ENCODE measurements around the gene ODAD4. TPM values are rescaled to one million over a fixed set of nuclear protein-coding genes. Genes with fewer than 3 reads are reported as not detected.

Gene ODAD4
- total RNA-seq, 3 donors from 2014 or later (not counting 1 experiment from before 2014, with no cell fraction given), result 0.70 to 2.9 (median 0.95) TPM

DNA sequence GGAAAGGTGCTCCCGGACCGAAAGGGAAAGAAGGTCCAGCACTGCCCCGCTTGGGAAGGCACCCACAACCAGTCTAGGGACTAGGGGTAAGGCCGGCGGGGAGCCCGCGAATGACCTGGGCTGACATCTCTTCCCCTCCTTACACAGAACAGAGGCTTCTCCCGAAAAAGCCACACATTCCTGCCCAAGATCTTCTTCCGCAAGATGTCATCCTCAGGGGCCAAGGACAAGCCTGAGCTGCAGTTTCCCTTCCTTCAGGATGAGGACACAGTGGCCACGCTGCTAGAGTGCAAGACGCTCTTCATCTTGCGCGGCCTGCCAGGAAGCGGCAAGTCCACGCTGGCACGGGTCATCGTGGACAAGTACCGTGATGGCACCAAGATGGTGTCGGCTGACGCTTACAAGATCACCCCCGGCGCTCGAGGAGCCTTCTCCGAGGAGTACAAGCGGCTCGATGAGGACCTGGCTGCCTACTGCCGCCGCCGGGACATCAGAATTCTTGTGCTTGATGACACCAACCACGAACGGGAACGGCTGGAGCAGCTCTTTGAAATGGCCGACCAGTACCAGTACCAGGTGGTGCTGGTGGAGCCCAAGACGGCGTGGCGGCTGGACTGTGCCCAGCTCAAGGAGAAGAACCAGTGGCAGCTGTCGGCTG is 37.6 kb downstream of the ODAD4 start:
- DNase-seq, result no peak
- H3K27me3 Mint-ChIP-seq (ENCODE audit: low read depth in 2 of 2), result no peaks in the 10 kb centered on the region

DNA sequence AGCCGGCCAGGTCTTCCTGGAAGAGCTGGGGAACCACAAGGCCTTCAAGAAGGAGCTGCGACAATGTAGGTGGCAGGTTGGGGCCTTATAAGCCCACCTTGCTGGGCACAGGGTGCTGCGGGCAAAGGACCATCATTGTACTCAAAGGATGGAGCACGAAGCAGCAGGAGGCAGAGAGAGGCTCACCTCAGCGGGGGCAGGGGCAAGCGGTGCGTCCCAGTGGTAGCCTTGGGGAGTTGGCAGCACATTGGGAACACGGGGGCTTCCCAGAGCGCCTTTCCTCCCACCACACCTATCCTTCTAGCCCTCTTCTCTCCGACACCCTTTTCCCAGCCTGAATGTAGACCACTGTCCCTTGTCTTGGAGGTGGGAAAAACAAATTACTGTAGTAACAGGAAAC is 38.3 kb downstream of the ODAD4 start:
- Mint-ChIP-seq H3K4me3 (peak overlapping the region; percentile 21), H3K27me3 (ENCODE audit: low read depth in 2 of 2) (no peaks in the 10 kb centered on the region), H3K27ac (no peak overlapping the region), H3K4me1 (peaks cover 38 to 48% of the 10 kb centered on the region in 2 donors), H3K36me3 (no peaks in the 10 kb centered on the region), H3K9me3 (no peaks in the 10 kb centered on the region)
- ATAC-seq, result no peak
- TF ChIP-seq, protein P1, sequence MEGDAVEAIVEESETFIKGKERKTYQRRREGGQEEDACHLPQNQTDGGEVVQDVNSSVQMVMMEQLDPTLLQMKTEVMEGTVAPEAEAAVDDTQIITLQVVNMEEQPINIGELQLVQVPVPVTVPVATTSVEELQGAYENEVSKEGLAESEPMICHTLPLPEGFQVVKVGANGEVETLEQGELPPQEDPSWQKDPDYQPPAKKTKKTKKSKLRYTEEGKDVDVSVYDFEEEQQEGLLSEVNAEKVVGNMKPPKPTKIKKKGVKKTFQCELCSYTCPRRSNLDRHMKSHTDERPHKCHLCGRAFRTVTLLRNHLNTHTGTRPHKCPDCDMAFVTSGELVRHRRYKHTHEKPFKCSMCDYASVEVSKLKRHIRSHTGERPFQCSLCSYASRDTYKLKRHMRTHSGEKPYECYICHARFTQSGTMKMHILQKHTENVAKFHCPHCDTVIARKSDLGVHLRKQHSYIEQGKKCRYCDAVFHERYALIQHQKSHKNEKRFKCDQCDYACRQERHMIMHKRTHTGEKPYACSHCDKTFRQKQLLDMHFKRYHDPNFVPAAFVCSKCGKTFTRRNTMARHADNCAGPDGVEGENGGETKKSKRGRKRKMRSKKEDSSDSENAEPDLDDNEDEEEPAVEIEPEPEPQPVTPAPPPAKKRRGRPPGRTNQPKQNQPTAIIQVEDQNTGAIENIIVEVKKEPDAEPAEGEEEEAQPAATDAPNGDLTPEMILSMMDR (IDR thresholded peaks at IDR 0.05), result no peak
- H3K4me1 ChIP-seq (ENCODE audit: control insufficient read depth, insufficient read depth, low read length), result peaks cover 48% of the 10 kb centered on the region
- 96% methylated on average over 7 of the region's 10 CpGs for WGBS (ENCODE audit: insufficient coverage)
- H3K27ac ChIP-seq (ENCODE audit: low read length), result no peak overlapping the region
- DNase-seq, result no peak
- H3K4me3 ChIP-seq (ENCODE audit: low read length), result no peak overlapping the region
- H3K36me3 ChIP-seq (ENCODE audit: control insufficient read depth, insufficient read depth, low read length), result peaks cover 22% of the 10 kb centered on the region
- no peaks in the 10 kb centered on the region for H3K27me3 ChIP-seq (ENCODE audit: control insufficient read depth, insufficient read depth, low read length)
- H3K9me3 ChIP-seq (ENCODE audit: control insufficient read depth, insufficient read depth, low read length), result no peaks in the 10 kb centered on the region
- intact Hi-C loops (cut with micrococcal nuclease), result no loop called here

More for the DNA sequence above, 37.6 kb downstream of the ODAD4 start:
- intact Hi-C loops (cut with micrococcal nuclease), result loop anchor here (2.0 kb wide), 1 partner anchor 49 kb away; the partner anchor contains the start of gene ACLY
- no peak overlapping the region for H3K4me3 ChIP-seq (ENCODE audit: low read length)
- Mint-ChIP-seq H3K4me1 (peaks cover 32 to 42% of the 10 kb centered on the region in 2 donors), H3K4me3 (peak overlapping the region; percentile 73), H3K9me3 (no peaks in the 10 kb centered on the region), H3K36me3 (no peaks in the 10 kb centered on the region), H3K27ac (peak overlapping the region; percentile 36 to 76)
- 96% methylated on average over 37 of the region's 37 CpGs for WGBS (ENCODE audit: insufficient coverage)
- peaks cover 17% of the 10 kb centered on the region for H3K36me3 ChIP-seq (ENCODE audit: control insufficient read depth, insufficient read depth, low read length)
- no peaks in the 10 kb centered on the region for H3K27me3 ChIP-seq (ENCODE audit: control insufficient read depth, insufficient read depth, low read length)
- no peaks in the 10 kb centered on the region for H3K9me3 ChIP-seq (ENCODE audit: control insufficient read depth, insufficient read depth, low read length)
- peaks cover 41% of the 10 kb centered on the region for H3K4me1 ChIP-seq (ENCODE audit: control insufficient read depth, insufficient read depth, low read length)
- no peak overlapping the region for H3K27ac ChIP-seq (ENCODE audit: low read length)
- TF ChIP-seq, protein P1 (IDR thresholded peaks at IDR 0.05), result no peak
- no peak for ATAC-seq

DNA sequence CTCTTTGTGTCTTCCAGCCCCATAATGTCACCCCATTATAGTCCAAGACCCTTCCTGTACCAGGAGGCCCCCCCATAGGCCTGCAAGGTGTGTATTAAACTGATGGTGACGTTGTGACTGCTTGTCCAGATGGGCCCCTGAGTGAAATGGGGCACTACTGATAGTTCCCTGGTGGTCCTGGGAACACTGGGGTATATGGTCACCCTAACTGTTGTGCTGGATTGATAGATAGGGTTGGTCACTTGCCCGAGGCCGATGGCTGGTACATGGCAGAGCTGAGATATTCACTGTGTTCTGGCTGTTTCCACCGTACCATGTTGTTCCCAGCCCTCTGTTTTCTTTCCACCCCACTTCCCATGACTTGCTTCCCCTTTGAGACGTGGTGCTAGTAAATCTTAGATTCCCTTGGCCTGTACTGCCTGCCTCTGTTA is 40.5 kb downstream of the ODAD4 start:
- H3K27ac Mint-ChIP-seq, result peak overlapping the region in 1 of 2 donors; percentile 27
- peaks cover 26 to 42% of the 10 kb centered on the region in 2 donors for H3K4me1 Mint-ChIP-seq

More for the DNA sequence above, 40.5 kb downstream of the ODAD4 start:
- no peaks in the 10 kb centered on the region for H3K27me3 Mint-ChIP-seq (ENCODE audit: low read depth in 2 of 2)
- H3K9me3 ChIP-seq (ENCODE audit: control insufficient read depth, insufficient read depth, low read length), result no peaks in the 10 kb centered on the region
- H3K27ac ChIP-seq (ENCODE audit: low read length), result no peak overlapping the region
- H3K36me3 ChIP-seq (ENCODE audit: control insufficient read depth, insufficient read depth, low read length), result peaks cover 43% of the 10 kb centered on the region
- H3K27me3 ChIP-seq (ENCODE audit: control insufficient read depth, insufficient read depth, low read length), result no peaks in the 10 kb centered on the region
- no peak for DNase-seq
- TF ChIP-seq, protein P1 (IDR thresholded peaks at IDR 0.05), result no peak
- WGBS (ENCODE audit: insufficient coverage), result 79% methylated on average over 4 of the region's 5 CpGs
- H3K4me1 ChIP-seq (ENCODE audit: control insufficient read depth, insufficient read depth, low read length), result peaks cover 49% of the 10 kb centered on the region
- intact Hi-C loops (cut with micrococcal nuclease), result no loop called here
- no peak overlapping the region for H3K4me3 Mint-ChIP-seq
- H3K36me3 Mint-ChIP-seq, result no peaks in the 10 kb centered on the region
- H3K4me3 ChIP-seq (ENCODE audit: low read length), result no peak overlapping the region
- no peaks in the 10 kb centered on the region for H3K9me3 Mint-ChIP-seq
- ATAC-seq, result no peak

Data from natural killer cell (primary cell).